ENCODE results near the gene HNF1B.

- TF ChIP-seq SMARCA5 (IDR thresholded peaks at IDR 0.05) (no peak), IRF5 (IDR thresholded peaks at IDR 0.05; ENCODE audit: borderline replicate concordance) (no peak), ZNF24 (IDR thresholded peaks at IDR 0.05) (no peak), ZBTB11 (CRISPR knock-in tag; IDR thresholded peaks at IDR 0.05) (no peak), CTCF (IDR thresholded peaks at IDR 0.05 in 2 of 3, conservative IDR thresholded peaks at IDR 0.05 in 1 of 3; ENCODE audit: control insufficient read depth in 2 of 3, extremely low read depth in 1 of 3, insufficient read depth in 1 of 3, low read depth in 3 of 3, low read length in 3 of 3) (no peak), EP300 (IDR thresholded peaks at IDR 0.05; ENCODE audit: borderline replicate concordance in 1 of 2, control insufficient read depth in 1 of 2, low read depth in 2 of 2, low read length in 2 of 2) (no peak), YY1 (IDR thresholded peaks at IDR 0.05; ENCODE audit: low read depth, low read length) (no peak)
Measured at GRCh38 chr17:37713624-37714023, 31.2 kb downstream of the HNF1B start.
